H9 (cell line): ENCODE results near the gene GVQW3. TPM values are rescaled to one million over a fixed set of nuclear protein-coding genes. Genes with fewer than 3 reads are reported as not detected.

Experiments
- DNase-seq: peaks from one replicate; pipeline ENCODE4 v3.0.0-alpha.2; 2017
- H2AFZ ChIP-seq: one replicate; pipeline ENCODE4 v1.6.1; 2013; ENCODE audit warnings: mild to moderate bottlenecking, low read length, control low read depth, moderate library complexity
- H2AK5ac ChIP-seq: 2 replicates; pipeline ENCODE4 v1.6.1; 2013; ENCODE audit warnings: low read length, control low read depth, mixed read lengths; ENCODE audit not compliant: insufficient read length
- H2BK120ac ChIP-seq: one replicate; pipeline ENCODE4 v1.6.1; 2013; ENCODE audit warnings: low read depth, mild to moderate bottlenecking, low read length, control low read depth, inconsistent platforms; ENCODE audit not compliant: poor library complexity, severe bottlenecking
- H2BK12ac ChIP-seq: 2 replicates; pipeline ENCODE4 v1.6.1; 2013; ENCODE audit warnings: low read length, control low read depth, mixed read lengths, low read depth; ENCODE audit not compliant: insufficient read length
- H2BK15ac ChIP-seq: 2 replicates; pipeline ENCODE4 v1.6.1; 2013; ENCODE audit warnings: low read depth, low read length, control low read depth
- H2BK20ac ChIP-seq: one replicate; pipeline ENCODE4 v1.6.1; 2013; ENCODE audit warnings: low read depth, mild to moderate bottlenecking, low read length, control low read depth, inconsistent platforms; ENCODE audit not compliant: poor library complexity, severe bottlenecking
- H2BK5ac ChIP-seq: 2 replicates; pipeline ENCODE4 v1.6.1; 2013; ENCODE audit warnings: low read length, control low read depth, mixed read lengths; ENCODE audit not compliant: insufficient read length
- H3K14ac ChIP-seq: 2 replicates; pipeline ENCODE4 v1.6.1; 2013; ENCODE audit warnings: low read length, control low read depth; ENCODE audit not compliant: insufficient read depth
- H3K18ac ChIP-seq: 2 replicates; pipeline ENCODE4 v1.6.1; 2013; ENCODE audit warnings: low read depth, mild to moderate bottlenecking, mixed read lengths, low read length, control low read depth; ENCODE audit not compliant: insufficient read length
- H3K23ac ChIP-seq: 2 replicates; pipeline ENCODE4 v1.6.1; 2013; ENCODE audit warnings: low read length, control low read depth, mixed read lengths, low read depth; ENCODE audit not compliant: insufficient read length
- H3K23me2 ChIP-seq: 2 replicates; pipeline ENCODE4 v1.6.1; 2013; ENCODE audit warnings: low read depth, mild to moderate bottlenecking, mixed read lengths, low read length, control low read depth; ENCODE audit not compliant: insufficient read length, poor library complexity, severe bottlenecking
- H3K27ac ChIP-seq: 2 replicates; pipeline ENCODE4 v1.5.1; 2013; ENCODE audit warnings: low read length, control low read depth, mixed read lengths, low read depth; ENCODE audit not compliant: insufficient read length
- H3K27me3 ChIP-seq: 2 replicates; pipeline ENCODE4 v1.6.1; 2013; ENCODE audit warnings: low read length, control low read depth, inconsistent platforms; ENCODE audit not compliant: insufficient read depth
- H3K4ac ChIP-seq: 2 replicates; pipeline ENCODE4 v1.6.1; 2013; ENCODE audit warnings: low read depth, mild to moderate bottlenecking, control low read depth, inconsistent platforms, low read length, moderate library complexity
- H3K4me1 ChIP-seq: 2 replicates; pipeline ENCODE4 v1.6.1; 2013; ENCODE audit warnings: low read length, control low read depth, inconsistent platforms; ENCODE audit not compliant: insufficient read depth
- H3K4me2 ChIP-seq: 2 replicates; pipeline ENCODE4 v1.6.1; 2013; ENCODE audit warnings: low read length, control low read depth, mixed read lengths; ENCODE audit not compliant: insufficient read length, insufficient read depth
- H3K56ac ChIP-seq: 2 replicates; pipeline ENCODE4 v1.6.1; 2013; ENCODE audit warnings: low read depth, mild to moderate bottlenecking, mixed read lengths, low read length, control low read depth; ENCODE audit not compliant: insufficient read length
- H3K79me1 ChIP-seq: 2 replicates; pipeline ENCODE4 v1.6.1; 2013; ENCODE audit warnings: low read depth, mild to moderate bottlenecking, moderate library complexity, low read length, control low read depth, inconsistent platforms; ENCODE audit not compliant: insufficient read depth, poor library complexity, severe bottlenecking
- H3K79me2 ChIP-seq: 2 replicates; pipeline ENCODE4 v1.6.1; 2013; ENCODE audit warnings: low read length, control low read depth, inconsistent platforms; ENCODE audit not compliant: insufficient read depth
- H3K9ac ChIP-seq: 2 replicates; pipeline ENCODE4 v1.6.1; 2013; ENCODE audit warnings: low read length, control low read depth, mixed read lengths; ENCODE audit not compliant: insufficient read length; ENCODE audit errors: extremely low read depth
- H3K9me3 ChIP-seq: one replicate; pipeline ENCODE4 v1.6.1; 2013; ENCODE audit warnings: low read depth, low read length, inconsistent platforms; ENCODE audit not compliant: control insufficient read depth
- H3T11ph ChIP-seq: one replicate; pipeline ENCODE4 v1.6.1; 2013; ENCODE audit warnings: mild to moderate bottlenecking, low read length, control low read depth, inconsistent platforms
- H4K20me1 ChIP-seq: one replicate; pipeline ENCODE4 v1.6.1; 2013; ENCODE audit not compliant: control insufficient read depth, insufficient read length, insufficient read depth
- H4K5ac ChIP-seq: 2 replicates; pipeline ENCODE4 v1.6.1; 2013; ENCODE audit warnings: low read depth, mild to moderate bottlenecking, mixed read lengths, low read length, control low read depth; ENCODE audit not compliant: insufficient read length
- H4K8ac ChIP-seq: replicated peaks from 2 replicates; pipeline ENCODE4 v1.6.1; 2013; ENCODE audit warnings: low read length, control low read depth, mixed read lengths, low read depth; ENCODE audit not compliant: insufficient read length
- H4K91ac ChIP-seq: 2 replicates; pipeline ENCODE4 v1.6.1; 2013; ENCODE audit warnings: low read depth, mild to moderate bottlenecking, moderate library complexity, mixed read lengths, low read length, control low read depth; ENCODE audit not compliant: insufficient read length
- H3K27ac Mint-ChIP-seq, 3 experiments: 2 replicates in 2 of 3; 3 replicates in 1 of 3; pipeline ENCODE4 v1.8.0; 2020 to 2021; ENCODE audit warnings: mixed read lengths in 3 of 3, mild to moderate bottlenecking in 1 of 3, moderate library complexity in 1 of 3
- H3K27me3 Mint-ChIP-seq: 2 replicates; pipeline ENCODE4 v1.8.0; 2021; ENCODE audit warnings: low read depth, mild to moderate bottlenecking, moderate library complexity, mixed read lengths
- H3K36me3 Mint-ChIP-seq, 3 experiments: 2 replicates in 2 of 3; 3 replicates in 1 of 3; pipeline ENCODE4 v1.8.0; 2020 to 2021; ENCODE audit warnings: low read depth in 3 of 3, mixed read lengths in 3 of 3; ENCODE audit not compliant: insufficient read depth in 1 of 3
- H3K4me1 Mint-ChIP-seq, 2 experiments: 2 replicates each; pipeline ENCODE4 v1.8.0; 2020; ENCODE audit warnings: mixed read lengths in 2 of 2
- H3K4me3 Mint-ChIP-seq, 2 experiments: 2 replicates in 1 of 2; 3 replicates in 1 of 2; pipeline ENCODE4 v1.8.0; 2020 to 2021; ENCODE audit warnings: mild to moderate bottlenecking in 2 of 2, mixed read lengths in 2 of 2, moderate library complexity in 1 of 2
- H3K9me3 Mint-ChIP-seq, 2 experiments: 2 replicates in 1 of 2; 3 replicates in 1 of 2; pipeline ENCODE4 v1.8.0; 2020; ENCODE audit warnings: mild to moderate bottlenecking in 2 of 2, mixed read lengths in 2 of 2, moderate library complexity in 1 of 2
- total RNA-seq: library from RNA; stranded (reverse); gene quantifications from 2 replicates; pipeline ENCODE4 v1.2.1, GENCODE V29; 2021
- TF ChIP-seq, protein P1 (sequence below): fragments of 200-600 bp; sonication (generic); conservative IDR thresholded peaks from 3 replicates; pipeline ENCODE4 v1.8.0; 2021; ENCODE audit warnings: antibody characterized with exemption, mild to moderate bottlenecking

GVQW3 gene
- total RNA-seq, 1 experiment from 2014 or later: 4.5 TPM

- Histone ChIP-seq H3K4me2 (no peak overlapping the region), H3K27me3 (no peaks in the 10 kb centered on the region), H3K9ac (no peak overlapping the region), H3K79me1 (no peaks in the 10 kb centered on the region), H4K20me1 (no peaks in the 10 kb centered on the region), H3K4ac (no peak overlapping the region), H4K5ac (no peak overlapping the region), H2AFZ (no peak overlapping the region), H2AK5ac (no peak overlapping the region), H2BK20ac (no peak overlapping the region), H3K23me2 (no peaks in the 10 kb centered on the region), H3K9me3 (peaks cover 4% of the 10 kb centered on the region), H3T11ph (no peak overlapping the region), H4K91ac (no peak overlapping the region), H3K18ac (no peak overlapping the region), H2BK15ac (no peak overlapping the region), H2BK12ac (no peak overlapping the region), H2BK120ac (no peak overlapping the region), H3K14ac (no peak overlapping the region), H3K56ac (no peak overlapping the region), H3K23ac (no peak overlapping the region), H4K8ac (no peak overlapping the region), H3K4me1 (no peaks in the 10 kb centered on the region), H2BK5ac (no peak overlapping the region), H3K79me2 (no peaks in the 10 kb centered on the region), H3K27ac (no peak overlapping the region)
- Mint-ChIP-seq H3K4me1 (no peaks in the 10 kb centered on the region), H3K27ac (no peak overlapping the region), H3K27me3 (peaks cover 5% of the 10 kb centered on the region; the same call in 1 of the 2 replicates), H3K4me3 (no peak overlapping the region), H3K36me3 (peaks cover 14 to 29% (median 20%) of the 10 kb centered on the region in 3 experiments), H3K9me3 (peaks cover 32 to 33% of the 10 kb centered on the region in 2 experiments)
- no peak for DNase-seq
- TF ChIP-seq, protein P1, sequence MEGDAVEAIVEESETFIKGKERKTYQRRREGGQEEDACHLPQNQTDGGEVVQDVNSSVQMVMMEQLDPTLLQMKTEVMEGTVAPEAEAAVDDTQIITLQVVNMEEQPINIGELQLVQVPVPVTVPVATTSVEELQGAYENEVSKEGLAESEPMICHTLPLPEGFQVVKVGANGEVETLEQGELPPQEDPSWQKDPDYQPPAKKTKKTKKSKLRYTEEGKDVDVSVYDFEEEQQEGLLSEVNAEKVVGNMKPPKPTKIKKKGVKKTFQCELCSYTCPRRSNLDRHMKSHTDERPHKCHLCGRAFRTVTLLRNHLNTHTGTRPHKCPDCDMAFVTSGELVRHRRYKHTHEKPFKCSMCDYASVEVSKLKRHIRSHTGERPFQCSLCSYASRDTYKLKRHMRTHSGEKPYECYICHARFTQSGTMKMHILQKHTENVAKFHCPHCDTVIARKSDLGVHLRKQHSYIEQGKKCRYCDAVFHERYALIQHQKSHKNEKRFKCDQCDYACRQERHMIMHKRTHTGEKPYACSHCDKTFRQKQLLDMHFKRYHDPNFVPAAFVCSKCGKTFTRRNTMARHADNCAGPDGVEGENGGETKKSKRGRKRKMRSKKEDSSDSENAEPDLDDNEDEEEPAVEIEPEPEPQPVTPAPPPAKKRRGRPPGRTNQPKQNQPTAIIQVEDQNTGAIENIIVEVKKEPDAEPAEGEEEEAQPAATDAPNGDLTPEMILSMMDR: no peak
These were observed 45.3 kb upstream of the GVQW3 start for GRCh38 chr11:76335842-76336241.
